Measurements from ENCODE around the gene TMEM179B. TPM values are rescaled to one million over a fixed set of nuclear protein-coding genes. Genes with fewer than 3 reads are reported as not detected.

Gene TMEM179B
- total and polyA plus RNA-seq, 9 of the 15 experiments (the other 6 are each of a cell fraction or from before 2014, with no cell fraction given): 27.7 to 105 (median 37.0) TPM

- H3K36me3 ChIP-seq (ENCODE audit: control insufficient read depth, insufficient read depth, low read length): peaks cover 37% of the 10 kb centered on the region
- CTCF ChIA-PET (ENCODE audit: low intra/inter-chr PET ratio): no interaction called here
- no peaks in the 10 kb centered on the region for H3K27me3 ChIP-seq (ENCODE audit: control insufficient read depth in 2 of 2, insufficient read depth in 2 of 2, low read length in 2 of 2)
- FAIRE-seq: peak; percentile 92
- in situ Hi-C loops (cut with MboI): no loop called here
- H2AFZ ChIP-seq (ENCODE audit: low read depth, low read length): peak within 1 kb of the TSS; percentile 91
- H3K9me1 ChIP-seq (ENCODE audit: control insufficient read depth, insufficient read depth, low read length): no peaks in the 10 kb centered on the region
- peak within 1 kb of the TSS; percentile 48 for H3K4me3 ChIP-seq
- peak; percentile 97 to 99 (median 98) for DNase-seq (ENCODE audit: extremely low read depth in 1 of 4, low spot score in 3 of 4)
- no peaks in the 10 kb centered on the region for H3K9me3 ChIP-seq (replicated peaks; ENCODE audit: control insufficient read depth, insufficient read depth, low read depth, low read length)
- BruUV-seq (replicated peaks): TSS peak; percentile 52
- H3K4me1 ChIP-seq (replicated peaks in 1 of 2; ENCODE audit: control insufficient read depth in 2 of 2, insufficient read depth in 2 of 2, low read length in 2 of 2): peaks cover 9 to 24% of the 10 kb centered on the region in 2 experiments
- ATAC-seq: peak; percentile 95
- intact Hi-C loops (cut with micrococcal nuclease): no loop called here
- H3K79me2 ChIP-seq (ENCODE audit: control insufficient read depth, insufficient read depth, low read length): peaks cover 28% of the 10 kb centered on the region
- WGBS (ENCODE audit: insufficient coverage, low coverage, missing lambda C conversion rate): under 1% methylated on average over 44 of the region's 60 CpGs
- POLR2A ChIA-PET: interaction anchor here (0.7 to 3.3 kb wide), 12 partner anchors 9 to 170 kb away, joined by 3 to 16 read pairs (median 6); partner anchors contain the start of genes C11orf98, CSKMT, HNRNPUL2 and MTA2
- H3K27ac ChIP-seq (ENCODE audit: extremely low read depth, low read depth, low read length): peak within 1 kb of the TSS; percentile 88
- no peaks in the 10 kb centered on the region for H4K20me1 ChIP-seq (replicated peaks; ENCODE audit: control insufficient read depth, insufficient read depth, low read length)
- H3K4me2 ChIP-seq (ENCODE audit: insufficient read depth, low read length): peak within 1 kb of the TSS; percentile 86
- peak within 1 kb of the TSS; percentile 69 to 95 for H3K9ac ChIP-seq (ENCODE audit: insufficient read depth in 1 of 2, low read depth in 2 of 2, low read length in 2 of 2)
- TF ChIP-seq SP1 (CRISPR knock-in tag; IDR thresholded peaks at IDR 0.05): peak; percentile 83
- TF ChIP-seq THRA (IDR thresholded peaks at IDR 0.05): no peak
- no peak for TF ChIP-seq POU5F1 (IDR thresholded peaks at IDR 0.05; ENCODE audit: borderline replicate concordance, low read depth, low read length, partially characterized antibody)
- no peak for TF ChIP-seq NUFIP1 (IDR thresholded peaks at IDR 0.05; ENCODE audit: partially characterized antibody)
- peak; percentile 29 for TF ChIP-seq CBFA2T3 (IDR thresholded peaks at IDR 0.05)
- no peak for TF ChIP-seq HNRNPUL1 (IDR thresholded peaks at IDR 0.05; ENCODE audit: low read length)
- peak; percentile 100 for TF ChIP-seq VEZF1 (CRISPR knock-in tag; IDR thresholded peaks at IDR 0.05)
- peak; percentile 95 for TF ChIP-seq USF1 (CRISPR knock-in tag; IDR thresholded peaks at IDR 0.05)
- no peak for TF ChIP-seq ZNF431 (CRISPR knock-in tag; IDR thresholded peaks at IDR 0.05)
- TF ChIP-seq MAFK (IDR thresholded peaks at IDR 0.05; ENCODE audit: low read length): peak; percentile 4; the same call in 1 of the 2 replicates
- TF ChIP-seq SMARCA4 (IDR thresholded peaks at IDR 0.05): peak; percentile 32; the same call in 1 of the 2 replicates
- TF ChIP-seq TAF1 (IDR thresholded peaks at IDR 0.05; ENCODE audit: control insufficient read depth, extremely low read depth, insufficient read depth, low read length, severe bottlenecking): peak; percentile 62
- TF ChIP-seq ZBTB7A (IDR thresholded peaks at IDR 0.05; ENCODE audit: borderline replicate concordance, control insufficient read depth, low read depth, low read length): peak; percentile 88
- TF ChIP-seq PBX2 (CRISPR knock-in tag; IDR thresholded peaks at IDR 0.05; ENCODE audit: low read depth): no peak
- no peak for TF ChIP-seq PBX2 (tag; conservative IDR thresholded peaks at IDR 0.05; ENCODE audit: low read depth)
Measured at GRCh38 chr11:62771144-62772021, 15.8 kb upstream of the TMEM179B start, which contains the start of gene TAF6L. TAF6L (plus strand) TSS chr11:62771396; CDS start chr11:62775784, 4,388 bp downstream.
